Neural cell (in vitro differentiated cells): Measurements from ENCODE around the gene MSI2.

Source experiments
- CTCF ChIP-seq: fragments of 450-650 bp; IDR thresholded peaks from 2 replicates; pipeline ENCODE4 v1.5.1; 2014; ENCODE audit warnings: antibody characterized with exemption, mild to moderate bottlenecking, moderate library complexity; ENCODE audit not compliant: poor library complexity, severe bottlenecking
- EP300 ChIP-seq: fragments of 450-650 bp; conservative IDR thresholded peaks from 2 replicates; pipeline ENCODE4 v1.6.1; 2014; ENCODE audit warnings: antibody characterized with exemption, mild to moderate bottlenecking, moderate library complexity; ENCODE audit not compliant: poor library complexity, severe bottlenecking
- MXI1 ChIP-seq: fragments of 450-650 bp; conservative IDR thresholded peaks from 2 replicates; pipeline ENCODE4 v1.6.1; 2014; ENCODE audit warnings: antibody characterized with exemption, mild to moderate bottlenecking; ENCODE audit not compliant: poor library complexity, severe bottlenecking
- POLR2AphosphoS5 ChIP-seq: IDR thresholded peaks from 2 replicates; pipeline ENCODE4 v1.6.1; 2012
- RAD21 ChIP-seq: fragments of 450-650 bp; conservative IDR thresholded peaks from 2 replicates; pipeline ENCODE4 v1.6.1; 2014; ENCODE audit warnings: antibody characterized with exemption, mild to moderate bottlenecking, moderate library complexity
- REST ChIP-seq: IDR thresholded peaks from 2 replicates; pipeline ENCODE4 v1.6.1; 2012; ENCODE audit warnings: borderline replicate concordance

- no peak for TF ChIP-seq POLR2AphosphoS5
- no peak for TF ChIP-seq CTCF
- TF ChIP-seq REST, result no peak
- TF ChIP-seq MXI1, result no peak
- TF ChIP-seq RAD21, result no peak
- no peak for TF ChIP-seq EP300
Observed at GRCh38 chr17:57451191-57451590, 194.9 kb downstream of the MSI2 start.
